Fibroblast of villous mesenchyme (primary cell): ENCODE measurements around the gene PRR33. TPM values are rescaled to one million over a fixed set of nuclear protein-coding genes. Genes with fewer than 3 reads are reported as not detected.

Experiments used
- DNase-seq: peaks from one replicate; pipeline ENCODE4 v3.0.0-alpha.2; 2010; ENCODE audit warnings: low read depth
- H3K4me3 ChIP-seq: 2 replicates; pipeline ENCODE4 v1.5.1; 2011; ENCODE audit warnings: low read depth, mild to moderate bottlenecking, low read length
- total RNA-seq: library from RNA; depleted of rRNA; stranded (reverse); fragments of >200 nt; gene quantifications from 2 replicates; pipeline ENCODE4 v1.2.3, GENCODE V29; 2012
- TF ChIP-seq, protein P1 (sequence below): IDR thresholded peaks from 2 replicates; pipeline ENCODE4 v1.5.1; 2012; ENCODE audit warnings: low read depth, mild to moderate bottlenecking, low read length; ENCODE audit not compliant: insufficient read depth

Gene PRR33
- total RNA-seq, 1 donor: not detected

DNA sequence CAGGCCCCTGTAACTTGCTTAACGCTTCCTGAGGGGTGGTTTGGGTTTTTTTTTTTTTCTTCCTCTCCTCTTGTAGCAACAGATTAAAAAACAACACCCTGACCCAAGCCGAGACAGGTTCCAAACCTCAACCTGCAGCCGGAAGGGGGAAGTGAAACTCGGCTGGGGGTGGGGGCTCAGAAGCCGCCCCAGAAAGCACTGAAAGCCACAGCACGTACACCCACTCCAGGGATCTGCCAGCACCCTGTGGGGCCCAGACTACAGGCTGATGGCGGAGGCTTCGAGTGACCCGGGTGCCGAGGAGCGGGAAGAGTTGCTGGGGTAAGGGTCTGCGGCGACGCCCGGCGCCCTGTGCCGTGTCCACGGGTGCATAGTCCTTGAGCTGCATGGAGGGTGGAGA lies 38.8 kb downstream of the PRR33 start, which contains the start of gene LSP1:
TSS of gene LSP1 (plus strand) at position 208 of the 400 bp plus-strand sequence. CDS start at position 269, 61 bp downstream.
- no peak within 1 kb of the TSS for H3K4me3 ChIP-seq
- TF ChIP-seq, protein P1, sequence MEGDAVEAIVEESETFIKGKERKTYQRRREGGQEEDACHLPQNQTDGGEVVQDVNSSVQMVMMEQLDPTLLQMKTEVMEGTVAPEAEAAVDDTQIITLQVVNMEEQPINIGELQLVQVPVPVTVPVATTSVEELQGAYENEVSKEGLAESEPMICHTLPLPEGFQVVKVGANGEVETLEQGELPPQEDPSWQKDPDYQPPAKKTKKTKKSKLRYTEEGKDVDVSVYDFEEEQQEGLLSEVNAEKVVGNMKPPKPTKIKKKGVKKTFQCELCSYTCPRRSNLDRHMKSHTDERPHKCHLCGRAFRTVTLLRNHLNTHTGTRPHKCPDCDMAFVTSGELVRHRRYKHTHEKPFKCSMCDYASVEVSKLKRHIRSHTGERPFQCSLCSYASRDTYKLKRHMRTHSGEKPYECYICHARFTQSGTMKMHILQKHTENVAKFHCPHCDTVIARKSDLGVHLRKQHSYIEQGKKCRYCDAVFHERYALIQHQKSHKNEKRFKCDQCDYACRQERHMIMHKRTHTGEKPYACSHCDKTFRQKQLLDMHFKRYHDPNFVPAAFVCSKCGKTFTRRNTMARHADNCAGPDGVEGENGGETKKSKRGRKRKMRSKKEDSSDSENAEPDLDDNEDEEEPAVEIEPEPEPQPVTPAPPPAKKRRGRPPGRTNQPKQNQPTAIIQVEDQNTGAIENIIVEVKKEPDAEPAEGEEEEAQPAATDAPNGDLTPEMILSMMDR: no peak
- no peak for DNase-seq

DNA sequence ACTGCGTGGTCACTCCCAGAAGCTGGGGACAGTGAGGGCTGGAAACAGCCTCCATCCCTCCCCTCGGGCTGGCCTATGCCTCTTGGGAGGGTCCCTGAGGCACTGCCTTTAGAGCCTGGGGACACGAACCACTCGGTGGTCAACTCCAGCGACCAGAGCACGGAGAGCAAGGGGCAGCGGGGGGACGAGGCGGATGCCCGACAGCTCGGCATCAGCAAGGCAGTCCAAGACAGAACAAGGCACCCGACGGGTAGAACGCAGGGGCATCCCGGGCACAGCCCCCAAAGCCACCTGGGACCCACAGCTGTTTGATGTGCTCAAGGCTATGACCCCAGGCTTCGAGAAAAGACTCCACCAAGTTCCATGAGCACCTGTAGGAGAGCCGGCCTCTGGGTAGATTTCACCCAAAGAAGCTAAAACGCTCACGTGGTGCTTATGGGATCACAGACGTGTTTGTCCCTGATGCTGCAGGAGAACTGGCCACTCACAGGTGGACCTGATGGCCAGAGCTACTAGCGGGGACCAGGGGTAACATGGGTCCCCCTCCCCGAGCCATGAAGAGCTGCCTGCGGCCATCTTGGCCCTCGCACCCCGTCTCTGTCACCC lies 39.3 kb downstream of the PRR33 start:
- no peak overlapping the region for H3K4me3 ChIP-seq
- DNase-seq: no peak
- TF ChIP-seq, protein P1: no peak

DNA sequence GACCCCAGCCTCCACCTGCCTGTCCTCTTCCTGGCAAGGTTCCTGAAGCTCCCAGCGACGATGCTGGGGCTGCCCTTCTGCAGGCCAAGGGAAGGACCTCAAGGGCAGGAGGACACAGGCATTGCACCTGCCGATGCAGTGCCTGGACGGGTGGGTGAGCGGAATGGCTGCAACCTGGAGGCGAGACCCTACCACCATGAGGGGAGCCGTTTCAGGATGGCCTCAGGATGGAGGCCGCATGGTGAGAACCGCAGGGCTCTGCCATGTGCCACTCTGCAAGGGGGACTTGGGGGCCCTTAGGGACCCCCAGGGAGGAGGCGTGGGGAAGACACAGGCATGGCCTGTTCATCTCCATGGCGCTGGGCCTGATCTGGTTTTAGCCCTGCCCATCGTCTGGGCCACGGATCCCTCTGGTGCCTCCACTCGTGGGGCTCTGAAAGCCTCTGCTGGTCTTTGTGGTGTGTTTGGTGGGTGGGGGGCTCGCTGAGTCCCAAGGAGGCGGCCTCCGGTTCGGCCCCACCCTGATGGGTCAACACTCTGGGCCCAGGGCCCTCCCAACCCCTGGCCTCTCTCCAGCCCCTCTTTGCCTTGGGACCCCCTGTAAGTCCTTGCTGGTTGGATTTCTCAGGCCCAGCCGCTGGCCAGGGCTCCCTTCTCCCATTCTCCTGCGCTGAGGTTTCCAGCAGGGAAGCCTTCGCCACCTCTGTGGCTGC lies 40.1 kb downstream of the PRR33 start:
- H3K4me3 ChIP-seq: no peak overlapping the region
- TF ChIP-seq, protein P1: no peak
- no peak for DNase-seq

DNA sequence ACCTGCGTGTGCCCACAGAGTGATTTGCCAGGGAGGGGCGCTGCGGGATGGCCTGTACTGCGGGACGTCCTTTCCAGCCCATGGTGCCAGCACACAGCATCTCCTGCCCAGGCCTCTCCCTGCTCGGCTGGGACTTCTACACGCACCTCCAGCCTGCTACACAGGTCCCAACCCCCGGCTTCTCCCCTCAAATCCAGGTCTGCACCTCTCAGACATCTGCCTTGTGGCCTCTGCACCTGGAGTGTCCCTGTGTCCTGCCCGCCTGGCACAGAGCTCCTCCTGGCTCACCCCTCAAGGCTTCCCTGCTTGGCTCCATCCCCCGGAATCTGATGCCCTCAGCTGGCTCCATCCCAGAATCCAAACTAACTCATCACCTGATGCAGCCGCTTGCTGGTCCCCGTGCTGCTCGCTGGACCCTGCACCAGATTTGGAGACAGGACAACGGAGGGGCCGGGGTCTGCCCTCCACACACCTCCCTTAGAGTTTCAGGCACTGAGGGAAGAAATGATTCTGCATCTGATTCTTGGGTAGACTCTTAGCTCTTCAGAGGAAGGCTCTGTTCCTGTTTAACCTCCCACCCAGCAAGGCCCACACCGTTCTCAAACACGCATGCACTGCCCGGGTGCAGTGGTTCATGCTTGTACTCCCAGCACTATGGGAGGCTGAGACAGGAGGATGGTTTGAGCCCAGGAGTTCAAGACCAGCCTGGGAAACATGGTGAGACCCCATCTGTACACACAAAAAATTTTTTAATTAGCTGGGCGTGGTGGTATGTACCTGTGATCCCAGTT lies 42.9 kb downstream of the PRR33 start:
- TF ChIP-seq, protein P1: no peak
- no peak overlapping the region for H3K4me3 ChIP-seq
- no peak for DNase-seq

DNA sequence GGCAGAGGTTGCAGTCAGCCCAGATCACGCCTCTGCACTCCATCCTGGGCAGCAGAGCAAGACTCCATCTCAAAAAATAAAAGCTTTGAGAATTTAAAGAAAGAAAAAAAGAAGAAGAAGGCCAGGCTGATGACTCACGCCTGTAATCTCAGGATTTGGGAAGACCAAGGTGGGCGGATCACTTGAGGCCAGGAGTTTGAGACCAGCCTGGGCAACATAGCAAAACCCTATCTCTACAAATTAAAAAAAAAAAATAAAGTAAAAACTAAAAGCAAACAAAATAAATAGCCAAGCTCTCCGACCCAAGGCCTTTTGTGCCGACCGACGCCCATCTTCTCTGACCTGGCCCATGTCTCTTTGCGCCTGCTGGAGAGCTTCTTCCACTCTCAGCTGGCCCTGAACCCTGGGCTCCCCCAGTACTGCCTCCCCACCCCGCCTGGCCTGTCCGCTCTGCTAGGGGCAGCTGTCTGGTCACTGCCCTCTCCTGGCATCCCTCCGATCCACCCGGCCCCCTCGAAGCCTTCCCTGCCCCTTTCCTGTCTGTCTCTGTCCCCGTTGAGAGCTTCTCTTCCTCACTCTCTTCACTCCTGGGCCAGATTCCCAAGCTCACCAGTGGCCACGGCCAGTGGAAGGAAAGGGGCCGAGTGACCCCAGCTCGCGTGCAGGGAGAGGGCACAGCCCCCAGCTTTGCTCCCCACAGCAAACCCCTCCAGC lies 43.6 kb downstream of the PRR33 start:
- TF ChIP-seq, protein P1: no peak
- H3K4me3 ChIP-seq: no peak overlapping the region
- peak; percentile 18 for DNase-seq

DNA sequence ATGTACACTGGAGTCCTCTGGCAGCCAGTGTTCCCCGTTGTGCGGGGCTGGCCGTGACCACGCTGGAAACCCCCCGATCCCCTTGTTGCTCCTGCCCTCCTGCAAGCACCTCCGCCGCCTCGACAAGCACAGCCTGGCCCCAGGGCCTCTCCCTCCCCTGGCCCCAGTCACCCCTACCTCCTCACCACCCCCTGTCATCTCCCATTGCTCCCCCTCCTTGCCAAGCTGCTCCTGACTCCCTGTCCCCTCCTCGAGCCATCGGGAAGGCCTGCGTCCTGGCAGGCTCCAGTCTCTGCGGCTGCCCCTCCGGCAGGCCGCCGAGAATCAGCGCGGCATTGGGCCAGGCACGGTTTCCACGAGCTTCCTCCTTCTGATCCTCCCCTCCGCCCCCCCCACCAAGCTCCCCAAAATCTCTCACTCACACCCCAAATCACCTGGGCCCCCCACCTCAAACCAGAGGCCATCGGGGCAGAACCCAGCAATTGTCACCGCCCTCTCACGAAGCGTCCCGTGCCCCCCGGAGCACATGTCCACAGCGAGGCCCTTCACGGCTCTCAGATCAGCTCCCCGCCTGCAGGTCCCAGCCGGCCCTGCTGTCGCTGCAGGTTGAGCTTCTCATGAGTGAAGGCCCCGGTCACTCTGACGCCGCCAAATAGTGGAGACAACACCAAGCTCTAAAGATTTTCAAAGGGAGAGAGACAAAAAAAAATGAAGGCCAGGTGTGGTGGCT lies 44.5 kb downstream of the PRR33 start:
- TF ChIP-seq, protein P1: no peak
- no peak overlapping the region for H3K4me3 ChIP-seq
- no peak for DNase-seq
